ENCODE results near the gene NKPD1.

The NKPD1 gene

DNA sequence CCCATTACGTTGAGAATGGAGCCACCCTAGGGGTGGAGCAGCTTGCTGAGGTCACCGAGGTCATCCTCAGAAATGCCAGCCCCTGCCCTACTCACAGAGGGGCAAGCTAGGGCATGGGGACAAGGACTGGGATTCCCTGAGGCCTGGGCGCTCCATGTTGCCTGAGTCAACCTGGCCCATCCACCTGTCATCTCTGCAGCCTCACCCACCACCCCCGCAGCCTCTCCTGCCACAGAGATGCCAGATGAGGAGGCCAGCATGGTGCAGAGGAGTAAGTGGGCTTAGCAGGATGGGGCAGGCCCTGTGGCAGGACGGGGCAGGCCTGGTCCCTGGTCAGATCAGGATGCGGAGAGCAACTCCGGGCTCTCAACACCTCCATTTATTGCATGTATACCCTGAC lies 9.5 kb downstream of the NKPD1 start:
- TF ChIP-seq CTCF (IDR thresholded peaks at IDR 0.05; ENCODE audit: borderline replicate concordance, control extremely low read depth, extremely low read depth, insufficient read depth, missing control alignments), result no peak
- no peak for DNase-seq (ENCODE audit: low spot score)
- in situ Hi-C loops (cut with MboI; ENCODE audit: low sequenced_read_pairs, unreplicated experiment), result no loop called here

DNA sequence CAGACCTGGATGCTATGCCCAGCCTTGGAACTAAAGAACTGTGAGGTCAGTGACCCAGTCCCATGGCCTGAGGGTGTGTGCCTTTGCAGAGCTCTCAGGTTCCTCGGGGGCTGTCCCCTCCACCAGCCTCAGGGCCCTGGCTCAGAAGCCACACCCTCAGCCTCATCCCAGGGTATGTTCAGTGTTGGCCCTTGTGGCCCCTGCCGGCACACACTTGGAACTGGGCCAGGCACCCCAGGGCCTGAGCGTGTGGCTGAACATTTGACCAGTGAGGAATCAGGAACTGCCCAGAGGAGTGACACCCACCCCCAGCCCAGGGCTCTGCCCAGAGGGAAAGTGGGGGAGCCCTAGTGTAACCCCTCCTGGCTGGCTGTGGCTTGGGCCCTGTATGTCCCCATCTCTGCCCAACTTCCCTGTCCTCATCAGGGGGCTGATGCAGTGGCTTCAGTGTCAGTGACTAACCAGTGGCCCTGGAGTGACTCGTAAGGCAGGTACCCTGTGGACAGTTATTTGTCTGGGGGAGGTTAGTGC lies 10.0 kb downstream of the NKPD1 start:
- DNase-seq (ENCODE audit: low spot score), result no peak
- in situ Hi-C loops (cut with MboI; ENCODE audit: low sequenced_read_pairs, unreplicated experiment), result no loop called here

GRCh38 chr19:45150180-45150579 lies 10.6 kb downstream of the NKPD1 start:
- no peak for DNase-seq (ENCODE audit: low spot score)
- no peak for TF ChIP-seq CTCF (IDR thresholded peaks at IDR 0.05; ENCODE audit: borderline replicate concordance, control extremely low read depth, extremely low read depth, insufficient read depth, missing control alignments)
- in situ Hi-C loops (cut with MboI; ENCODE audit: low sequenced_read_pairs, unreplicated experiment), result no loop called here

More for the DNA sequence above, 10.0 kb downstream of the NKPD1 start:
- TF ChIP-seq CTCF (IDR thresholded peaks at IDR 0.05; ENCODE audit: borderline replicate concordance, control extremely low read depth, extremely low read depth, insufficient read depth, missing control alignments), result no peak

DNA sequence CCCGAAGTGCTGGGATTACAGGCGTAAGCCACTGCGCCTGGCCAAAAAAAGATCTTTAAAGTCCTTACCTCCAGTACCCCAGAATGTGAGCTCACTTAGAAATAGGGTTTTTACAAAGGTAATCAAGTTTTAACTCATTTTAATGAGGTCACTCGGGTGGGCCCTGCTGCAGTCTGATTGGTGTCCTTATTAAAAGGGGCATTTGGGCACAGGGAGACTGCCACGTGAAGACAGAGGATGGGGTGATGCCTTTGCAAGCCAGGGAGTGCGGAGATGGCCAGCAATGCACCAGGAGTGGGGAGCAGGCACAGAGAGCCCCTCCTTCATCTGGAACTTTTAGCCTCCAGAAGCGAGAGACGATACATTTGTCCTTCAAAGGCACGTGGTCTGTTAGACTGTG lies 11.7 kb downstream of the NKPD1 start:
- no peak for TF ChIP-seq CTCF (IDR thresholded peaks at IDR 0.05; ENCODE audit: borderline replicate concordance, control extremely low read depth, extremely low read depth, insufficient read depth, missing control alignments)
- in situ Hi-C loops (cut with MboI; ENCODE audit: low sequenced_read_pairs, unreplicated experiment), result no loop called here
- DNase-seq (ENCODE audit: low spot score), result no peak

DNA sequence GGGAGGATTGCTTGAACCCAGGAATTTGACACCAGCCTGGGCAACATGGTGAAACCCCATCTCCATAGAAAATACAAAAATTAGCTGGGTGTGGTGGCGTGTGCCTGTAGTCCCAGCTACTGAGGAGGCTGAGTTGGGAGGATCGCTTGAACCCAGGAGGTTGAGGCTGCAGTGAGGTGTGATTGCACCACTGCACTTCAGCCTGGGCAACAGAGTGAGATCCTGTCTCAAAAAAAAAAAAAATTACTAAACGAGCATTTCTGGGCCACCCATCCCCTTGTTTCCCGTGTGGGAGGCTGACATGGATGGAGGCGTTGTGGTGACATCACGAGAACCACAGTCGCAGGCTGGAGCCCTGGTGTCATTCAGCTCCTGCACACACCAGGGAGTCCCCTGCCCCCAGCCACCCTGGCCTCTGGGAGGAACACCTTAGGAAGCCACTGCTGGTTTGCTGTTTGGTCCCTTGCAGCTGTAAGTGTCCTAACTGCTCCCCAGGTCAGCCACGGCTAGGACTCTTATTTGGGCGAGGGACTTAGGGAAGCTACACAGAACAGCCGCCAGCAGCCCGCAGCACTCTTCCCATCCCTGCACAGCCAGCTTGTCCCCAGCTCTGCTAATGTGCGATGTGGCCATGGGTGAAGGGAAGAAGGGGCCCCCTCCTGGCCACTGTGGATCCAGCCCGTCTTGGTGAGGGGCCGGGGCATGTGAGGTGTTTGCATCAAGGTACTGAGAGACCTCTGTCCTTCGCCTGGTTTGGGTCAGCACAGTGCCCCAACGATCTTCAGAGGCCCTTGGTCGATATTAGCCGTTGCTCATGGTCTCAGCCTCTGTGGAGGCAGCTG lies 12.7 kb downstream of the NKPD1 start:
- in situ Hi-C loops (cut with MboI; ENCODE audit: low sequenced_read_pairs, unreplicated experiment), result no loop called here
- TF ChIP-seq CTCF (IDR thresholded peaks at IDR 0.05; ENCODE audit: borderline replicate concordance, control extremely low read depth, extremely low read depth, insufficient read depth, missing control alignments), result no peak
- DNase-seq (ENCODE audit: low spot score), result no peak

DNA sequence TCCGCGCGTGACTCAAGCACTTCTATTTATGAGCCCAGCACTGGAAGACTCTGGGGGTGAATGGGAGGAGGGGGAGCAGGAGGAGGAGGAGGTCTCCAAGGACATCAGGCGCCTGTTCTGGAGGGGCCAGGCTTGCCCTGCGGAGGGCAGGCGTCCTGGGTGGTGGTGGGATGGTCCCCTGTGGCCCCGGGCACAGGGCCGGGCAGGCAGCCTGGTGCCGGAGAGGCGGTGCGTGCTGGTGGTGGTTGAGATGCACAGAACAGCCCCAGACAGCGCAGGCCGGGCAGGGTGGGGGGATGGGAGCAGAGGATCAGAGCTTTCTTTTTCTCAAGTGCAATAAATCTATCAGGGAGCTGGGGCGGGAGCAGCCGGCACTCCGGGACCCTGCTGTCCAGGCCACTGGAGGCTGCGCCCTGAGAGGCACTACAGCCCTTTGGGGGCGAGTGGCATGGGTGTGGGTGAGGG lies 14.0 kb downstream of the NKPD1 start:
- in situ Hi-C loops (cut with MboI; ENCODE audit: low sequenced_read_pairs, unreplicated experiment), result no loop called here
- no peak for TF ChIP-seq CTCF (IDR thresholded peaks at IDR 0.05; ENCODE audit: borderline replicate concordance, control extremely low read depth, extremely low read depth, insufficient read depth, missing control alignments)
- DNase-seq (ENCODE audit: low spot score), result no peak

All from GM13976 (cell line).